HepG2 (cell line): ENCODE results near the gene C16orf54. TPM values are rescaled to one million over a fixed set of nuclear protein-coding genes. Genes with fewer than 3 reads are reported as not detected.
A peak's percentile ranks its signal among the peaks of the same experiment; 100 is the strongest.

Experiments used
- ATAC-seq: fragments of 200-7000 bp; cut with Tn5 transposase; 3 replicates; pipeline ENCODE4 v1.9.1; 2020; ENCODE audit warnings: mild to moderate bottlenecking, moderate library complexity
- BruUV-seq: library from RNA; stranded (reverse); fragments of 400-500 nt; replicated peaks from 2 replicates; lab custom pipeline; 2021; lab: Mats Ljungman, UMichigan
- CTCF ChIA-PET: fragments of 300-600 bp; formaldehyde crosslinking; extraction: SDS; loops from one replicate; lab custom pipeline; 2021; ENCODE audit warnings: low total read pairs, inconsistent platforms, low intra/inter-chr PET ratio; lab: Yijun Ruan, JAX
- POLR2A ChIA-PET: fragments of 350-600 bp; sonication (Branson Sonifier 250); formaldehyde crosslinking; loops from one replicate; lab custom pipeline; 2020; ENCODE audit warnings: antibody characterized with exemption, inconsistent platforms; lab: Yijun Ruan, JAX
- DNase-seq: peaks from one replicate; pipeline ENCODE4 v3.0.0-alpha.2; 2015; ENCODE audit warnings: low spot score
- FAIRE-seq: peaks from 3 replicates; lab custom pipeline; 2011; peaks lifted over from hg19 to GRCh38; lab: Jason Lieb, UNC
- H2AFZ ChIP-seq: one replicate; pipeline ENCODE4 v1.6.1; 2011; ENCODE audit warnings: low read length, inconsistent platforms
- H3K27ac ChIP-seq: fragments of 300-600 bp; 3 replicates; pipeline ENCODE4 v1.8.0; 2011; ENCODE audit warnings: mixed run types, mild to moderate bottlenecking, mixed read lengths, low read length, inconsistent platforms; ENCODE audit not compliant: insufficient read depth; ENCODE audit errors: extremely low read length
- H3K27me3 ChIP-seq, 2 experiments: fragments of 200-600 bp in 1 of 2; 2 replicates in 1 of 2; 3 replicates in 1 of 2; pipeline versions ENCODE4 v1.6.0 to v1.8.0; 2011; ENCODE audit warnings: low read length in 2 of 2, mild to moderate bottlenecking in 2 of 2, moderate library complexity in 2 of 2, inconsistent platforms in 1 of 2; ENCODE audit not compliant: insufficient read depth in 2 of 2, control insufficient read depth in 1 of 2
- H3K36me3 ChIP-seq, 2 experiments: fragments of 200-600 bp in 1 of 2; replicated peaks in 1 of 2; 2 replicates in 1 of 2; 3 replicates in 1 of 2; pipeline versions ENCODE4 v1.5.1 to v1.8.0; 2011; ENCODE audit warnings: low read length in 2 of 2, inconsistent platforms in 1 of 2; ENCODE audit not compliant: insufficient read depth in 2 of 2, control insufficient read depth in 1 of 2
- H3K4me1 ChIP-seq: 2 replicates; pipeline ENCODE4 v1.5.1; 2012; ENCODE audit warnings: low read length, inconsistent platforms; ENCODE audit not compliant: insufficient read depth
- H3K4me2 ChIP-seq: 2 replicates; pipeline ENCODE4 v1.6.0; 2011; ENCODE audit warnings: low read depth, low read length, inconsistent platforms
- H3K4me3 ChIP-seq, 3 experiments: fragments of 200-600 bp in 1 of 3; sonication (generic), shearing (Covaris generic) in 1 of 3; replicated peaks in 1 of 3; 2 replicates each; pipeline ENCODE4 v1.5.1; 2011 to 2016; ENCODE audit warnings: low read length in 3 of 3, inconsistent platforms in 2 of 3, low read depth in 2 of 3, mild to moderate bottlenecking in 2 of 3, control low read depth in 1 of 3, mixed read lengths in 1 of 3; ENCODE audit not compliant: insufficient read depth in 1 of 3
- H3K79me2 ChIP-seq: one replicate; pipeline ENCODE4 v1.6.1; 2011; ENCODE audit warnings: low read length, inconsistent platforms; ENCODE audit not compliant: insufficient read depth
- H3K9ac ChIP-seq: 2 replicates; pipeline ENCODE4 v1.6.0; 2011; ENCODE audit warnings: mild to moderate bottlenecking, low read depth, low read length, inconsistent platforms; ENCODE audit not compliant: insufficient read depth
- H3K9me3 ChIP-seq: 2 replicates; pipeline ENCODE4 v1.5.1; 2012; ENCODE audit warnings: mild to moderate bottlenecking, low read length
- H4K20me1 ChIP-seq: 2 replicates; pipeline ENCODE4 v1.6.0; 2011; ENCODE audit warnings: inconsistent platforms, mild to moderate bottlenecking, low read length, moderate library complexity; ENCODE audit not compliant: insufficient read depth
- ATAD3A ChIP-seq: sonication (generic); formaldehyde crosslinking; IDR thresholded peaks from 2 replicates; pipeline ENCODE4 v1.4.0; 2020; ENCODE audit warnings: missing genetic modification reagents
- DPF2 ChIP-seq: sonication (generic); formaldehyde crosslinking; IDR thresholded peaks from 2 replicates; pipeline ENCODE4 v1.4.0; 2020; ENCODE audit warnings: mild to moderate bottlenecking, low read depth, missing genetic modification reagents, borderline replicate concordance
- ELF3 ChIP-seq: IDR thresholded peaks from 2 replicates; pipeline ENCODE4 v1.6.1; 2016; ENCODE audit warnings: missing genetic modification reagents, missing compliant biosample characterization
- FOXA1 ChIP-seq, 2 experiments: fragments of 450-650 bp in 1 of 2; sonication (generic) in 1 of 2; formaldehyde crosslinking in 1 of 2; IDR thresholded peaks; 2 replicates each; pipeline versions ENCODE4 v1.4.0 to v1.6.1; 2016 to 2020; ENCODE audit warnings: missing genetic modification reagents in 1 of 2
- GATA4 ChIP-seq: sonication (generic); IDR thresholded peaks from 2 replicates; pipeline ENCODE4 v1.6.1; 2016; ENCODE audit warnings: antibody characterized with exemption, low read depth, borderline replicate concordance
- GFI1 ChIP-seq: sonication (generic); formaldehyde crosslinking; IDR thresholded peaks from 2 replicates; pipeline ENCODE4 v1.5.0; 2020; ENCODE audit warnings: missing genetic modification reagents, mild to moderate bottlenecking, borderline replicate concordance
- HMG20B ChIP-seq: conservative IDR thresholded peaks from 2 replicates; pipeline ENCODE4 v1.6.1; 2016; ENCODE audit warnings: missing genetic modification reagents, missing compliant biosample characterization
- KLF13 ChIP-seq: sonication (generic); formaldehyde crosslinking; IDR thresholded peaks from 2 replicates; pipeline ENCODE4 v1.4.0; 2020; ENCODE audit warnings: mild to moderate bottlenecking, missing genetic modification reagents
- LCORL ChIP-seq, 2 experiments: fragments of 450-650 bp in 1 of 2; sonication (generic) in 1 of 2; formaldehyde crosslinking in 1 of 2; IDR thresholded peaks; 2 replicates each; pipeline versions ENCODE4 v1.5.0 to v1.6.1; 2017 to 2020; ENCODE audit warnings: antibody characterized with exemption in 1 of 2, missing genetic modification reagents in 1 of 2
- MBNL3 ChIP-seq: fragments of 250-450 bp; sonication (Bioruptor Pico); conservative IDR thresholded peaks from 2 replicates; pipeline ENCODE4 v1.8.0; 2022; ENCODE audit warnings: mild to moderate bottlenecking, inconsistent platforms
- NR2C2 ChIP-seq: sonication (generic); formaldehyde crosslinking; IDR thresholded peaks from 2 replicates; pipeline ENCODE4 v1.4.0; 2020; ENCODE audit warnings: missing genetic modification reagents, mild to moderate bottlenecking, moderate library complexity, borderline replicate concordance
- PITX1 ChIP-seq: sonication (generic); formaldehyde crosslinking; IDR thresholded peaks from 2 replicates; pipeline ENCODE4 v1.5.1; 2020; ENCODE audit warnings: mild to moderate bottlenecking, missing genetic modification reagents
- SOX5 ChIP-seq: IDR thresholded peaks from 2 replicates; pipeline ENCODE4 v1.6.1; 2016; ENCODE audit warnings: borderline replicate concordance
- SRY ChIP-seq: sonication (generic); formaldehyde crosslinking; IDR thresholded peaks from 2 replicates; pipeline ENCODE4 v1.8.0; 2022; ENCODE audit warnings: mild to moderate bottlenecking, missing genetic modification reagents
- TEAD3 ChIP-seq: optimal IDR thresholded peaks from 2 replicates; pipeline ENCODE3; 2016; ENCODE audit warnings: borderline replicate concordance
- ZMYM2 ChIP-seq: sonication (generic); formaldehyde crosslinking; IDR thresholded peaks from 2 replicates; pipeline ENCODE4 v1.8.0; 2022; ENCODE audit warnings: mild to moderate bottlenecking, missing genetic modification reagents
- ZNF20 ChIP-seq: sonication (generic); formaldehyde crosslinking; IDR thresholded peaks from 2 replicates; pipeline ENCODE4 v1.4.0; 2020; ENCODE audit warnings: mild to moderate bottlenecking, moderate library complexity, missing genetic modification reagents
- ZNF605 ChIP-seq: sonication (generic); formaldehyde crosslinking; IDR thresholded peaks from 2 replicates; pipeline ENCODE4 v1.8.0; 2022; ENCODE audit warnings: mild to moderate bottlenecking, missing genetic modification reagents
- ZNF792 ChIP-seq: IDR thresholded peaks from 2 replicates; pipeline ENCODE4 v1.6.1; 2016
- ZNF83 ChIP-seq: sonication (generic); formaldehyde crosslinking; IDR thresholded peaks from 2 replicates; pipeline ENCODE4 v1.4.0; 2020; ENCODE audit warnings: missing genetic modification reagents, mild to moderate bottlenecking, borderline replicate concordance
- whole genome bisulfite sequencing: methylation state at CpG from one replicate; pipeline ENCODE4 v1.1.6; 2017; ENCODE audit warnings: low lambda C conversion rate; 5-methylcytosine and 5-hydroxymethylcytosine counted together
- in situ Hi-C: cut with HindIII; loops from 2 replicates; pipeline ENCODE4 v1.10.0; 2017; ENCODE audit warnings: low pct_unique_long_range_greater_than_20kb; ENCODE audit not compliant: extremely low pct_ligation_motif_present
- intact Hi-C: fragments of 100-400 bp; cut with micrococcal nuclease; formaldehyde crosslinking; loops from one replicate; pipeline ENCODE4 v1.10.0; 2022; ENCODE audit not compliant: unreplicated experiment
- polyA plus RNA-seq, 8 experiments: library from polyadenylated mRNA; depleted of rRNA in 3 of 8; stranded (reverse) in 7 of 8; unstranded in 1 of 8; fragments of >200 nt; fragmentation: Illumina TruSeq in 4 of 8; extraction: Trizol in 4 of 8; gene quantifications; 2 replicates each; pipeline versions ENCODE4 v1.2.1 to v1.2.3, GENCODE V29; 2011 to 2016; ENCODE audit warnings: low read depth in 4 of 8, missing spikeins in 1 of 8, mixed read lengths in 1 of 8; ENCODE audit not compliant: insufficient read depth in 1 of 8
- total RNA-seq, 5 experiments: library from RNA; depleted of rRNA; stranded (reverse); fragments of >200 nt; fragmentation: Illumina TruSeq; extraction: Trizol; gene quantifications; 2 replicates each; pipeline ENCODE4 v1.2.3, GENCODE V29; 2016; ENCODE audit warnings: low read depth in 1 of 5
- TF ChIP-seq, protein P1 (sequence below): sonication (generic); formaldehyde crosslinking; IDR thresholded peaks from 2 replicates; pipeline ENCODE4 v1.8.0; 2022; ENCODE audit warnings: missing genetic modification reagents, mild to moderate bottlenecking, borderline replicate concordance
- TF ChIP-seq, protein P2 (sequence below): sonication (generic); formaldehyde crosslinking; IDR thresholded peaks from 2 replicates; pipeline ENCODE4 v1.9.0; 2022; ENCODE audit warnings: low read depth, missing genetic modification reagents

Gene C16orf54
- total and polyA plus RNA-seq, 2 of the 13 experiments (the other 11 are each of a cell fraction or from before 2014, with no cell fraction given), result not detected

DNA sequence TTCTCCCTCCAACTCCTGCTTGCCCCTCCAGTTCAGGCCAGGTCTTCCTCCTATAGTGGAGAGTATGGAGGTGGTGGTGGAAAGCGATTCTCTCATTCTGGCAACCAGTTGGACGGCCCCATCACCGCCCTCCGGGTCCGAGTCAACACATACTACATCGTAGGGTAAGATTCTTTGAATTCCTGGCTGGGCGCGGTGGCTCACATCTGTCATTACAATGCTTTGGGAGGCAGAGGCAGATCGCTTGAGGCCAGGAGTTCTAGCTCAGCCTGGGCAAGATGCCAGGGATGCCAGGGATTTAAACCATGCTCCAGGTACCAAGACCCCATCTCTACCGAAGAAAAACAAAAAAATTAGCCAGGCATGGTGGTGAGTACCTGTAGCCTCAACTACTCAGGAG, 33.7 kb upstream of the C16orf54 start:
- TF ChIP-seq ZNF792 (CRISPR knock-in tag), result no peak
- TF ChIP-seq NR2C2 (CRISPR knock-in tag), result no peak
- peak; percentile 40; the same call in 1 of the 2 replicates for TF ChIP-seq PITX1 (CRISPR knock-in tag)
- TF ChIP-seq HMG20B (CRISPR knock-in tag), result no peak
- no peak for TF ChIP-seq KLF13
- TF ChIP-seq ZNF20 (CRISPR knock-in tag), result no peak
- 0 out of 2 replicates have a peak, but pooled peaks have one; percentile 7 for TF ChIP-seq DPF2 (CRISPR knock-in tag)
- TF ChIP-seq GATA4, result no peak
- 0 out of 2 replicates have a peak, but pooled peaks have one; percentile 14 for TF ChIP-seq SOX5 (CRISPR knock-in tag)
- no peak for TF ChIP-seq ZNF83 (CRISPR knock-in tag)
- TF ChIP-seq, protein P1, sequence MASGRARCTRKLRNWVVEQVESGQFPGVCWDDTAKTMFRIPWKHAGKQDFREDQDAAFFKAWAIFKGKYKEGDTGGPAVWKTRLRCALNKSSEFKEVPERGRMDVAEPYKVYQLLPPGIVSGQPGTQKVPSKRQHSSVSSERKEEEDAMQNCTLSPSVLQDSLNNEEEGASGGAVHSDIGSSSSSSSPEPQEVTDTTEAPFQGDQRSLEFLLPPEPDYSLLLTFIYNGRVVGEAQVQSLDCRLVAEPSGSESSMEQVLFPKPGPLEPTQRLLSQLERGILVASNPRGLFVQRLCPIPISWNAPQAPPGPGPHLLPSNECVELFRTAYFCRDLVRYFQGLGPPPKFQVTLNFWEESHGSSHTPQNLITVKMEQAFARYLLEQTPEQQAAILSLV, result 0 out of 2 replicates have a peak, but pooled peaks have one; percentile 31
- TF ChIP-seq TEAD3 (CRISPR knock-in tag), result peak; percentile 98
- 0 out of 2 replicates have a peak, but pooled peaks have one; percentile 12 for TF ChIP-seq ZNF605
- no peak for TF ChIP-seq MBNL3 (CRISPR knock-in tag)
- TF ChIP-seq SRY (CRISPR knock-in tag), result no peak
- no peak for TF ChIP-seq GFI1 (CRISPR knock-in tag)
- TF ChIP-seq FOXA1 (IDR thresholded peaks at IDR 0.05), result no peak
- 0 out of 2 replicates have a peak, but pooled peaks have one; percentile 15 for TF ChIP-seq FOXA1 (CRISPR knock-in tag; IDR thresholded peaks at IDR 0.05)
- TF ChIP-seq ELF3 (CRISPR knock-in tag), result 0 out of 2 replicates have a peak, but pooled peaks have one; percentile 9
- TF ChIP-seq, protein P2, sequence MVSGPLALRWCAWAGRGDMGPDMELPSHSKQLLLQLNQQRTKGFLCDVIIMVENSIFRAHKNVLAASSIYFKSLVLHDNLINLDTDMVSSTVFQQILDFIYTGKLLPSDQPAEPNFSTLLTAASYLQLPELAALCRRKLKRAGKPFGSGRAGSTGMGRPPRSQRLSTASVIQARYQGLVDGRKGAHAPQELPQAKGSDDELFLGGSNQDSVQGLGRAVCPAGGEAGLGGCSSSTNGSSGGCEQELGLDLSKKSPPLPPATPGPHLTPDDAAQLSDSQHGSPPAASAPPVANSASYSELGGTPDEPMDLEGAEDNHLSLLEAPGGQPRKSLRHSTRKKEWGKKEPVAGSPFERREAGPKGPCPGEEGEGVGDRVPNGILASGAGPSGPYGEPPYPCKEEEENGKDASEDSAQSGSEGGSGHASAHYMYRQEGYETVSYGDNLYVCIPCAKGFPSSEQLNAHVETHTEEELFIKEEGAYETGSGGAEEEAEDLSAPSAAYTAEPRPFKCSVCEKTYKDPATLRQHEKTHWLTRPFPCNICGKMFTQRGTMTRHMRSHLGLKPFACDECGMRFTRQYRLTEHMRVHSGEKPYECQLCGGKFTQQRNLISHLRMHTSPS, result 0 out of 2 replicates have a peak, but pooled peaks have one; percentile 39
- no peak for TF ChIP-seq ATAD3A
- 0 out of 2 replicates have a peak, but pooled peaks have one; percentile 29 for TF ChIP-seq ZMYM2
- peak; percentile 38; the same call in 1 of the 2 replicates for TF ChIP-seq LCORL (IDR thresholded peaks at IDR 0.05)
- peak; percentile 71; the same call in 1 of the 2 replicates for TF ChIP-seq LCORL (CRISPR knock-in tag; IDR thresholded peaks at IDR 0.05)
- ChIA-PET POLR2A (interaction anchor here (2.8 kb wide), 1 partner anchor 11 kb away, joined by 10 read pairs; the partner anchor contains the start of gene KIF22), CTCF (no interaction called here)
- Histone ChIP-seq H3K36me3 (no peaks in the 10 kb centered on the region), H4K20me1 (no peaks in the 10 kb centered on the region), H3K4me1 (peaks cover 51% of the 10 kb centered on the region), H2AFZ (no peak overlapping the region), H3K4me2 (peak overlapping the region; percentile 8; the same call in 1 of the 2 replicates), H3K9ac (no peak overlapping the region), H3K27ac (no peak overlapping the region), H3K79me2 (no peaks in the 10 kb centered on the region), H3K27me3 (peaks cover 2 to 30% of the 10 kb centered on the region in 2 experiments; a peak in 4 of 5 replicates), H3K4me3 (no peak overlapping the region), H3K9me3 (no peaks in the 10 kb centered on the region)
- intact Hi-C loops, result no loop called here
- FAIRE-seq (peak; percentile 28), DNase-seq (peak; percentile 81), ATAC-seq (peak; percentile 82)
- no TSS peak for BruUV-seq
- 5% methylated on average over 10 of the region's 10 CpGs for WGBS
- in situ Hi-C loops, result no loop called here
